Activated CD8-positive, alpha-beta memory T cell treated with anti-CD3 and anti-CD28 coated beads, Interleukin-2, amount 50 U/mL, for 24 hours (primary cell): ENCODE measurements around the gene KRTAP4-3.
"Not testable (repeated sequence)": the region's sequence is repeated elsewhere in the genome, so short reads cannot be mapped to it uniquely, and the experiment has no call there.

Source experiments
- DNase-seq: peaks from one replicate; pipeline ENCODE4 v3.0.0-alpha.2; 2020; ENCODE audit errors: extremely low read depth

KRTAP4-3 gene

GRCh38 chr17:41117846-41118386, 50.1 kb downstream of the KRTAP4-3 start, which contains the start of gene KRTAP4-11:
Gene KRTAP4-11, minus strand, starts transcription at chr17:41118373. Its CDS starts 58 bp downstream, at chr17:41118315.
- not testable (repeated sequence) for DNase-seq
